Progenitor cell of endocrine pancreas (in vitro differentiated cells): ENCODE results near the gene HSPA2. TPM values are rescaled to one million over a fixed set of nuclear protein-coding genes. Genes with fewer than 3 reads are reported as not detected.

Experiments
- DNase-seq: peaks from one replicate; pipeline ENCODE4 v3.0.0; 2021; ENCODE audit warnings: low spot score; ENCODE audit not compliant: unreplicated experiment
- H3K27ac Mint-ChIP-seq: 2 replicates; pipeline ENCODE4 v1.8.0; 2021; ENCODE audit warnings: mild to moderate bottlenecking, moderate library complexity, mixed read lengths
- H3K27me3 Mint-ChIP-seq: 2 replicates; pipeline ENCODE4 v1.8.0; 2021; ENCODE audit warnings: mixed read lengths
- H3K36me3 Mint-ChIP-seq: 2 replicates; pipeline ENCODE4 v1.8.0; 2022; ENCODE audit warnings: mixed read lengths; ENCODE audit not compliant: insufficient read depth
- H3K4me1 Mint-ChIP-seq: 2 replicates; pipeline ENCODE4 v1.8.0; 2021; ENCODE audit warnings: low read depth, mixed read lengths
- H3K4me3 Mint-ChIP-seq: 2 replicates; pipeline ENCODE4 v1.8.0; 2021; ENCODE audit warnings: low read depth, mild to moderate bottlenecking, moderate library complexity, mixed read lengths
- H3K9me3 Mint-ChIP-seq: 2 replicates; pipeline ENCODE4 v1.8.0; 2021; ENCODE audit warnings: low read depth, mixed read lengths
- total RNA-seq: library from RNA; stranded (reverse); gene quantifications from 2 replicates; pipeline ENCODE4 v1.2.1, GENCODE V29; 2021
- TF ChIP-seq, protein P1 (sequence below): fragments of 200-600 bp; sonication (generic); IDR thresholded peaks from one replicate; pipeline ENCODE4 v1.5.0; 2021; ENCODE audit warnings: antibody characterized with exemption, mild to moderate bottlenecking; ENCODE audit not compliant: unreplicated experiment

The HSPA2 gene
- total RNA-seq, 1 donor from 2014 or later = 2.9 TPM

DNA sequence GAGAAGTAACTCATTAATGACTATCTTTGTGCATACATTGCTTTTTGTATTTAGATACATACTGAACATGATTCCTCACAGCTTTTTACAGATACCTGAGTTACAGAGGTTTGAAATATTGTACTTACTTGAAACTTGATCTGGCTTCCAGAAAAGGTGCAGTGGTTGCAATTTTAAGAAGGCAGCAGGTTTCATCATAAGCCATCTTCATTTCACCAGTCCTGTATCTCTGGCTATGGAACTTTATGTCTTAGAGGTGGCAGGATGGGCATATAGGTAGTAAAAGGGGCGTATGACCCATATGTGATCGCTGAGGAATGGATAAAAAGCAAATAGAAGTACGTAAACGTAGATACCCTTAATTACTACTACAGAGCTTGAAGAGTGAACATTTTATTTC, 22.3 kb upstream of the HSPA2 start:
- no peaks in the 10 kb centered on the region for H3K36me3 Mint-ChIP-seq
- H3K4me1 Mint-ChIP-seq = peaks cover 5% of the 10 kb centered on the region
- H3K9me3 Mint-ChIP-seq = no peaks in the 10 kb centered on the region
- TF ChIP-seq, protein P1, sequence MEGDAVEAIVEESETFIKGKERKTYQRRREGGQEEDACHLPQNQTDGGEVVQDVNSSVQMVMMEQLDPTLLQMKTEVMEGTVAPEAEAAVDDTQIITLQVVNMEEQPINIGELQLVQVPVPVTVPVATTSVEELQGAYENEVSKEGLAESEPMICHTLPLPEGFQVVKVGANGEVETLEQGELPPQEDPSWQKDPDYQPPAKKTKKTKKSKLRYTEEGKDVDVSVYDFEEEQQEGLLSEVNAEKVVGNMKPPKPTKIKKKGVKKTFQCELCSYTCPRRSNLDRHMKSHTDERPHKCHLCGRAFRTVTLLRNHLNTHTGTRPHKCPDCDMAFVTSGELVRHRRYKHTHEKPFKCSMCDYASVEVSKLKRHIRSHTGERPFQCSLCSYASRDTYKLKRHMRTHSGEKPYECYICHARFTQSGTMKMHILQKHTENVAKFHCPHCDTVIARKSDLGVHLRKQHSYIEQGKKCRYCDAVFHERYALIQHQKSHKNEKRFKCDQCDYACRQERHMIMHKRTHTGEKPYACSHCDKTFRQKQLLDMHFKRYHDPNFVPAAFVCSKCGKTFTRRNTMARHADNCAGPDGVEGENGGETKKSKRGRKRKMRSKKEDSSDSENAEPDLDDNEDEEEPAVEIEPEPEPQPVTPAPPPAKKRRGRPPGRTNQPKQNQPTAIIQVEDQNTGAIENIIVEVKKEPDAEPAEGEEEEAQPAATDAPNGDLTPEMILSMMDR = no peak
- DNase-seq = no peak
- H3K27ac Mint-ChIP-seq = no peak overlapping the region
- H3K27me3 Mint-ChIP-seq = no peaks in the 10 kb centered on the region
- H3K4me3 Mint-ChIP-seq = no peak overlapping the region

DNA sequence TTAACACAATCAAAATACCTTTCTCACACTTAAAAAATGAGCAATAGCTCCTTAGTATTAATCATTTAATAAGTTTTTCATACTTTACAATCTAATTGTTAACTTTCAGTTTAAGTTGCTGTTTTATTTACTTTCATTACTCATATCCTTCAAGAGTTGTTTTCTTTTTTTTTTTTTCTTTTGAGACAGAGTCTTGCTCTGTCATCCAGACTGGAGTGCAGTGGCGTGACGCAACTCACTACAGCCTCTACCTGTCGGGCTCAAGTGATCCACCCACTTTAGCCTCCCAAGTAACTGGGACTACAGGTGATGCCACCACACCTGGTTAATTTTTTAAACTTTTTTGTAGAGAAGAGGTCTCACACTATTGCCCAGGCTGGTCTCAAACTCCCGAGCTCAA, 19.8 kb upstream of the HSPA2 start:
- Mint-ChIP-seq H3K4me1 (peaks cover 3% of the 10 kb centered on the region), H3K27me3 (no peaks in the 10 kb centered on the region), H3K9me3 (no peaks in the 10 kb centered on the region), H3K4me3 (no peak overlapping the region), H3K36me3 (no peaks in the 10 kb centered on the region), H3K27ac (no peak overlapping the region)
- TF ChIP-seq, protein P1 = no peak
- no peak for DNase-seq

DNA sequence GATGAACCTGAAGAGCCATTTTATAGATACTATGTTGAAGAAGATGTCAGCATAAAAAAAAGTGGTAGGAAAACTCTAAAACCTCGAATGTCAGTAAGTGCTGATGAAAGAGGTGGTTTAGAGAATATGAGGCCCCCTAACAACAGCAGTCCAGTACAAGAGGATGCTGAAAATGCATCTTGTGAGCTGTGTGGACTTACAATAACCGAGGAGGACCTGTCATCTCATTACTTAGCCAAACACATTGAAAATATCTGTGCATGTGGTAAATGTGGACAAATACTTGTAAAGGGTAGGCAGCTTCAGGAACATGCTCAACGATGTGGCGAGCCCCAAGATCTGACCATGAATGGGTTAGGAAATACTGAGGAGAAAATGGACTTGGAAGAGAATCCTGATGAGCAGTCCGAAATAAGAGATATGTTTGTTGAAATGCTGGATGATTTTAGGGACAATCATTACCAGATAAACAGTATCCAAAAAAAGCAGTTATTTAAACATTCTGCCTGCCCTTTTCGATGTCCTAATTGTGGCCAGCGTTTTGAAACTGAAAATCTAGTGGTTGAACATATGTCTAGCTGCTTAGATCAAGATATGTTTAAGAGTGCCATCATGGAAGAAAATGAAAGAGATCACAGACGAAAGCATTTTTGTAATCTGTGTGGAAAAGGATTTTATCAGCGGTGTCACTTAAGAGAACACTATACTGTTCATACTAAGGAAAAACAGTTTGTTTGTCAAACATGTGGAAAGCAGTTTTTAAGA, 17.8 kb upstream of the HSPA2 start:
- peaks cover 4% of the 10 kb centered on the region for H3K36me3 Mint-ChIP-seq
- no peak overlapping the region for H3K27ac Mint-ChIP-seq
- TF ChIP-seq, protein P1 = no peak
- H3K4me3 Mint-ChIP-seq = no peak overlapping the region
- H3K9me3 Mint-ChIP-seq = no peaks in the 10 kb centered on the region
- H3K27me3 Mint-ChIP-seq = no peaks in the 10 kb centered on the region
- no peak for DNase-seq
- H3K4me1 Mint-ChIP-seq = peaks cover 3% of the 10 kb centered on the region

DNA sequence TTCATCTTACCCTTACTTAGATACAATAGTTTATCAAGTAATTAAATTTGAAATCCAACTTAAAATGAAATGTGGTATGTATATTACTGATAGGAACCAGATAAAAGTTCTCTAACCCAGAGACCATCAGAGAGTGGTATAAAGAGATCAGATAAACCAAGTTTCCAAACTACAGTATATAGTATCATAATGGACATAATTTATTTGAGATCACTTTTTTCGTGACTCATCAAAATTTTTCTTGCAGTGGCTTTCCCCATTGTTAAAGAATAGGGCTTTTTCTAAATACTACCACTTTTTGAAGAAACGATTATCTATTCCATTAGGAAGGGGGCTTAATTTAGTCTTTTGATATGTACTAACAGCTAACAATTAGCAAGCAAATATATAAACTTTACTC, 15.2 kb upstream of the HSPA2 start:
- TF ChIP-seq, protein P1 = no peak
- DNase-seq = no peak
- Mint-ChIP-seq H3K4me3 (no peak overlapping the region), H3K36me3 (peaks cover 6% of the 10 kb centered on the region), H3K9me3 (no peaks in the 10 kb centered on the region), H3K27me3 (no peaks in the 10 kb centered on the region), H3K4me1 (no peaks in the 10 kb centered on the region), H3K27ac (no peak overlapping the region)

DNA sequence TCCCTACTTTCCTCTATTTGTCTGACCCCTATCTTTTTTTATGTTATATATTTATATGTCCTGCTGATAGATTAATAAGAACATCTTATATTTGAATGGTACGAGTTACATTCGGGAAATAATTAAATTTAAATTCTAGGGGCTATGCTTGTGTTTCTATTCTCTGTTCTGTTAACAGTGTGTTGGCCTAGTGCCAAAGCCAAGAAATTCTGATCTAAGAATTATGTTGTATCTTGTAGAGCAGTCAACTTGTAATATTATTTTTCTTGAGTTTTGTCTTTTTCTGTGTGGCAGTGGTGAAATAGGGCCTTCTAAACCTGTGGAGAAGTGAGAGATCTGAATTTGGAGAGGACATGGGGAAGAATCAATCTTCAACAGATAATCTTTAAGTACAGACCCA, 9.0 kb upstream of the HSPA2 start:
- Mint-ChIP-seq H3K4me1 (no peaks in the 10 kb centered on the region), H3K4me3 (no peak overlapping the region), H3K36me3 (peaks cover 4% of the 10 kb centered on the region), H3K27ac (no peak overlapping the region), H3K27me3 (no peaks in the 10 kb centered on the region), H3K9me3 (no peaks in the 10 kb centered on the region)
- no peak for DNase-seq
- TF ChIP-seq, protein P1 = no peak
